GM19025 (cell line): ENCODE results near the gene PMS1.
"Not testable (repeated sequence)": the region's sequence is repeated elsewhere in the genome, so short reads cannot be mapped to it uniquely, and the experiment has no call there.

Experiments used
- ATAC-seq: cut with Tn5 transposase; IDR thresholded peaks from one replicate; pipeline ENCODE4 v1.9.1; 2021; ENCODE audit warnings: mild to moderate bottlenecking, low read depth, moderate library complexity; ENCODE audit not compliant: unreplicated experiment

The PMS1 gene

DNA sequence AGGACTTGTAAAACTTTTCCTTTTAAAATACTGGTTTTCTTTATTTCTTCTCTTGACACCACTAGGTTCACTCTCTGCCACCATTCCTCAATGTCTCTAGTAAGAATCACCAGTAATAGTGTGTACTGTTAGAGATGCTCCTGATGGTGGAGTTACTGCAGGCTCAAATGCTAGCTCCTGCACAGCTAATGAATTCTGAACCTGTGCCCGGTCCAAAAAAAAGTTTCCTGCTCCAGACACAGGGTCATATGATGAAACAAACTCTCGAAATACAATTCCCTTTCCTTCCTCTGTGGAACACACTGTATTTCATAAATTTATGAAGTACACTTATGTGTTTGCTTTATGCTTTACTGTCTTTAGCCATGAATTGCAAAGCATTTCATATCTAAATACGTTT lies 19.2 kb downstream of the PMS1 start:
- no peak for ATAC-seq

DNA sequence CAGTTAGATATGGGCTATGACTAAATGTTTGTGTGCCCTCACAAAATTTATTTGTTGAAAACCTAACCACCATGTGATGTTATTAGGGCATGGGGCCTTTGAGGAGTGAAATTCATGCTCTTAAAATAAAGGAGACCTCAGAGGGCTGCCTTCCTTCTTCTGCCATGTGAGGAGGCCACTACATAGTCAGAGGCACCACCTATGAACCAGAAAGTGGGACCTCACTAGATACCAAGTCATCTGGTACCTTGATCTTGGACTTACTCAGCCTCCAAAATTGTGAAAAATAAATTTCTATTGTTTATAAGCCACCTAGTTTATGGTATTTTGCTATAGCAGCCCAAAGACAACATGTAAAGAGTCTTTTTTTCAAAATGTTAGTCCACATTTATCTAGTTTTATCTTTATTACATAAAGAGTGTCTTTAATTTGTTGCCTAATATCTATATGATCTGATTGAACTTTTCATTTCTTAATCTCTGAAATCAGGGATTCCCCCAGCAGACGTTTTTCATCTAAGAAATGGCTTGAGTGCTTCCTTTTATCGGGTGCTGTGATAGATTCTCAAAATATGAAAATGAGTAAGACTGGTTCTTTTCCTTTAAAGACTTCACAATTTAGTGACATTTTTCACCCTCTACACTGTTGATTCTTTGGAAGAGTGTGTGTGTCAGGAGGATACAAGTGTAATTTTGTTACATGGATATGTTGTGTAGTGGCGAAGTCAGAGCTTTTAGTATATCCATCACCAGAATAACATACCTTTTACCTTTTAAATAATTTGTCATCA lies 34.2 kb downstream of the PMS1 start:
- no peak for ATAC-seq

DNA sequence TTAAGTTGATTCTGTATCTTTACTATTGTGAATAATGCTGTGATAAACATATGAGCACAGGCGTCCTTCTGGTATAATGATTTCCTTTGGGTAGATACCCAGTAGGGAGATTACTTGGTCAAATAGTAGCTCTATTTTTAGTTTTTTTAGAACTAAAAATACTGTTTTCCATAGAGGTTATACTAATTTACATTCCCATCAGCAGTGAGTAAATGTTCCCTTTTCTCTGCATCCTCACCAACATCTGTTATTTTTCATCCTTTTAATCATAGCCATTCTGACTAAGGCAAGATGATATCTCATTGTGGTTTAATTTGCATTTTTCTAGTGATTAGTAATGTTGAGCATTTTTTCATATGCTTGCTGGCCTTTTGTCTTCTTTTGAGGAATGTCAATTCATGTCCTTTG lies 35.1 kb downstream of the PMS1 start:
- ATAC-seq = no peak

DNA sequence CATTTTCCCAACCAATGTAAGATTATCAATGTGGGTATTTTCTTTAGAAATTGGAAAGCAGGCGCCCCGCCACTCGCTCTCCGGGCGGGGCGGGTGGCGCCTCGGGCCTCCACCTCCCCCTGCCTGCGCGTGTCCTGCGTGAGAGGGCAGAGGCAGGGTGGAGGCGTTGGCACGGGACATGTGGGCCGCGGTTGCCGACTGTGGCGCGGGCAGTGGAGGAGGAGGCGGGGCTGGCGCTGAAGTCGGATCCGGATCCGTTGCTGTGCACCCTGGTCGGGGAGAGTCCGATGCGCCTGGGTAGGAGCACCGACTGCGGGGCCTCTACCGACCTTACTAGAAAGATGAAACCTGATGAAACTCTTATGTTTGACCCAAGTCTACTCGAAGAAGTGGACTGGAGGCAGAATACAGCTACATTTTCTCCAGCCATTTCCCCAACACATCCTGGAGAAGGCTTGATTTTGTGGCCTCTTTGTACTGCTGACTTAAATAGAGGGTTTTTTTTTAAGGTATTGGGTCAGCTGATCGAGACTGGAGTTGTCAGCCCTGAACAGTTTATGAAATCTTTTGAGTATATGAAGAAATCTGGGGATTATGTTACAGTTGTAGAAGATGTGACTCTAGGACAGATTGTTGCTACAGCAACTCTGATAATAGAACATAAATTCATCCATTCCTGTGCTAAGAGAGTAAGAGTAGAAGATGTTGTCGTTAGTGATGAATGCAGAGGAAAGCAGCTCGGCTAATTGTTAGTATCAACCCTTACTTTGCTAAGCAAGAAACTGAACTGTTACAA lies 37.9 kb downstream of the PMS1 start:
- ATAC-seq = no peak

DNA sequence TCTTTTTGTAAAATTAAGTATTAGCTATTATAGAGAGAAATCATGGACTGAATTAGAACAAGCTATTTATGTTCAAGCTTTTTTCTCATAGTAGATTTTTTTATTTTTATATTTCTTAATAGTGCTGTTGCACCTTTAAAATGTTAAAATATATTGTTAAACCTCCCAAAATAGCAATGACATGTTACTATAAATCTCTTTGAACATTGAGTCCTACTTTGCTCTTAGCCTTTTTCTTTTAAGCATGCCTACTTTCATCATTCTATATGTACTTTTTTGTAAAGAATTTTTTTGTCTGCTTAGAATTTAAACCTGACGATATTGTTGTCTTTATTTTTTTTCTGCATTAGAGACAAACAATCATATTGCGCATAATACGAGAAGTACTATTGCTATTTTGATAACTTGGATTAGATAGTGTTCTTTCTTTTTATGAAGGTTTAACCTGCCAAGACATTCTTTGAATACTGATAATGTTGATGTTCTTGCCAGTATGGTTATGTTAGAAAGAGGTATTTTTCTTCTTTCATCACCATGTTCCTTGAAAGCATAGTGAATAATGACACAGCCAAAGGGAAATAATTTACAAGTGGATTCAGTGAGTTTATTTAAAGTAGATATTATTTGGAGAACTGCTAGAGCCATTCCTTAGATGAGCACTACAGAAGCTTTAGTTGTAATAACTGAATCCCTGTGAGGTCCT lies 40.6 kb downstream of the PMS1 start:
- no peak for ATAC-seq

DNA sequence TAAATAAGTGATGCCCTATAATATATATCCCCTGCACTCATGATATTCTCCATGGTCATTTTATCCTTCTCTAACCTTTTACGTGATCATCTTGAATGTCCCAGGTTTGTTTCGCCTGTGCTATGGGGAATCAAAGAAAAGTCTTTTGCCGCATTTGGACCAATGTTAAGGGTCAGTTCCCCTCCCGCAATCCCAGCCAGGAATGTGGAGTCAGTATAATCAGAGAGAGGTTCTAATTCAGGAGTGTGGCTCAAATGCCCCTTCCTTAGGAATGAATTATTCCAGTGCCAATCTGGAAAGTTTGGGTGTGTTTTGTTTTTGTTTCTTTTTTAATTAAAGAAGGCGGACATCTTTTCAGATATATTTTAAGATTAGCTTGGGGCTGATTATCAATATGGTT lies 41.8 kb downstream of the PMS1 start:
- ATAC-seq = no peak

DNA sequence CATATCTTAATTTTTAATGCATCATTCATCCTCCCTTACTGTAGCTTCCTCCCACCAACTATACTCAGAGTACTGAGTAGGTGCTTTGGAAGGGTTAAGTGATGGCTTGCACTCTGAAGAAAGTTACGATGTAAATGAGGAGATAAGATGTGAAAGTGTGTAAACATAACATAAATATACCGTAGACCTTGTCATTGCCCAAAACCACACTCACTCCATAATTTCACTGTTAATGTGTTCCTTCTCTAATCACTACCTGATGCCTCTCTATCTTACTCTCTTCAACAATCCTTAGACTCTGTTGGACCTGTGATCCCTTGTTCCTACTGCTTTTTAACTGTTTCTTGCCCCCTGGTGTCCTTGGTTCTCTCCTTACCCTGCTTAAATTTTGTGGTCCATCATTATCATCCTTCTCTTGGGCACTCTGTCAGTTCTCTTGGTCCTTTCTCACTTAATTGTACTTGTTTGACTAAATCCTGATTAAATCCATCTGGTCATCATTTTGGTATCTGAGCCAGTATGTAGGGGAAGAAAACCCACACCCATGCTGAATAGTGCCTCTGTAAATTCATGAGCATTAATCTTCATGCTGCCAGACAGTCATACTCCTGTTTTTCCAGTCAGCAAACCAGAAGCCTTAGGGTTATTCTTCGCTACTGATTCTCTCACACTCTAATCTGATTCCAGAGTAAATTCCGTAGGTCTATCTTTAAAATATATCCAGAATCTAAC lies 45.0 kb downstream of the PMS1 start:
- ATAC-seq = no peak

DNA sequence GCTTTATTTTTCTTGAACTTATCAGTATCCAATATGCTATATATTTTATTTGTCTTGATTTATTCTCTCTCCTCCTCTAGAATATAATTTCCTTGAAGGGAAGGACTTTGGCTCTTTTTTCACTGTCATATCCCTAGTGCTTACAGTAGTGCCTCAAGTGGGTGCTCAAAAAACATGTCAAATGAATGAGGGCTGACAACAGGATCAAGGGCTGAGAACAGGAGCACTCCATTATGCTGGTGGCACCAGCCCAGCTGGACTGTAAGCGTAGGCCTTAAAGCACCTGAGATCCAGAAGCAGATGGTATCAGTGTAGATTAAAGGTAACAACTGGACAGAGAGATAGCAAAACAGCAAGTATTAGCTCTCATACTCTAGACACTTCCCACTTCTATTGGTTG lies 46.3 kb downstream of the PMS1 start:
- ATAC-seq = no peak

DNA sequence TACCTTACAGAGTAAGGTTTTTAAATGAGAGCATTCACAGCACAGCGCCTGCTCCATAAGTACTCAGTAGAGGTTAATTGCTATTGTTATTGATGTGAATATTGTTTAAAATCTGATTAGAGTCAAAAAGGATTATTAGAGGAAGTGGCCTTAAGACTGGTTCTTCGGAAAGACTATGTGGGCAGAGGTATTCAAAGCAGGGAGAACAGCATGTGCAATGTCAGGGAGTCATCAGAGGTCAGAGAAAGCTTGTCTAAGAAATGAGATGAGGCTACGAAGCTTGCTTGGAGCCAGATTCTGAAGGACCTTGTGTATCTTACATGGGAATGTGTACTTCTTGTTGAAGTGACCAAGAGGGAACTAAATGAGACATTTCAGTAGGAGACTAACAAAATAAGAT lies 49.8 kb downstream of the PMS1 start:
- ATAC-seq = no peak

DNA sequence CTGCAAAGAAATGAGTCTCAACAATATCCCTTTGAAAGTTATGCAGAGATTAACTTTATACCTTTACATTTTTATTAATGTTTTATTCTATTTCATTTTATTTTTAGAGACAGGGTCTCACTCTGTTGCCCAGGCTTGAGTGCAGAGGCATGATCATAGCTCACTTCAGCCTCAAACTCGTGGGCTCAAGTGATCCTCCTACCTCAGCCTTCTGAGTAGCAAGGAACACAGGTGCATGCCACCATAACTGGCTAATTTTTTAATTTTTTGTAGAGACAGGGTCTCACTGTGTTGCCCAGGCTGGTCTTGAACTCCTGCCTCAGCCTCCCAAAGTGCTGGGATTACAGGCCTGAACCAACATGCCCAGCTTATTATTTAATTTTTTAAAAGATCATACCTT lies 50.4 kb downstream of the PMS1 start:
- ATAC-seq = not testable (repeated sequence)

DNA sequence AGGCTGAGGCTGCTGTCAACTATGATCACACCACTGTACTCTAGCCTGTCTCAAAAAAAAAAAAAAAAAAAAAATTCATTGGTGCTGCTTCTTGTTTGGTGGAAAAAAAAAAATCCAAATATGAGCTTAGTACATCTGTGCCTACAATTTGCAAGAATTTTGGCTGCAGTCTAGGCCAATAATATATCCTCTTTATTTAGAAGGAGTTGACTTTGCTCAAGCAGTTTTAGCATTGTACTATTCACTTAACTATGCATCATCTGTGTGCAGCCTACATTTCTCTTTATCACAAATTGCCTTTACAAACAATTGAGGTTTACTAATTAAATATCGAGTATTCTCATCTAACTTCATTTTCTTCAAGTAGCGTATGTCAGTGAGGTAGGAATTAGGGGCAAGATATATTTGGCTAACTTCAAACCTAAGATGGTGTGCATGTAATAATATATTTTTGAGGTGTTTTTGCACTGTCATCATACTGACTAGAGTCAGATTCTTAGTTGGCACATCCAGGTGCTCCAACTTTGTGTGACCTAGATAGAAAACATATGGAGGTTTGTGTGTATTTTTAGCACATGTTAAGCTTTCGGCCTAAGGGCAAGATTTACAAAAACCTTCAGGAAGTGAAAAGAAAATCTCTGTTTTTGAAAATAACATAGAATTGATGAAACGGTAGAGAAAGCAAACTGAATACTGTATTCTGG lies 51.8 kb downstream of the PMS1 start:
- ATAC-seq = no peak

DNA sequence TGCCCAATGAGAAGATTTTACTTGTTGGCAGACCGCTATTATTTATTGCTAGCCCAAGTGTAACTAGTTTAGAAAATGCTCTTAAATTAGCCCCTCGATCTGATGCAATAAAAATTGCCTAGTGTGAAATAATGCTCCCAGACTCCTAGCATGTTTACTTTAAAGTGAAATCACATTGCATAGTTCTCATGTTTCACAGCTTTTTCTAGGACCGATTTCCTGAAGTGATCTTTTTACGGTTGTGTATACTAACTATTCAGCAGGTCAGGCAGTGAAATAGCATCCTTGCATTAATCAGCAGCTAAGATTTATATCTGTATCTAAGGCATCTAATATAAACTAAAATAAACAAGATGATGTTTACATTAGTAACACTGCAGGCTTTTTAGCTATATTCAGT lies 52.4 kb downstream of the PMS1 start:
- ATAC-seq = no peak

DNA sequence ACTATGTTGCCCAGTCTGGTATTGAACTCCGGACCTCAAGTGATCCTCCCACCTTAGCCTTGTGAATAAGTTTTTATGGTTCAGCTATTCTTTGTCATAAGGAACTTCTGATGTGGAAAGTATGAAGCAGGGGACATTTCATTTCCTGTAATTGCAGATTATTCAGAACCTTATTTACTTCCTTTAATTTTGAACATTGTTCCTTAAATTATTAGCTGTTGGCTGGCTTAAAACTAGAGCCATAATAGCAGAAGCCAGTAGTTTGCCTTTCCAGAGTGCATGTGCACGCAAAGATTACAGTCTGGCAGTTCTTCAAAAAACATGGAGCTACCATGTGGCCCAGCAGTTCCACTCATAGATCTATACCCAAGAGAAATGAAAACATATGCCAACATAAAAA lies 53.1 kb downstream of the PMS1 start:
- no peak for ATAC-seq

DNA sequence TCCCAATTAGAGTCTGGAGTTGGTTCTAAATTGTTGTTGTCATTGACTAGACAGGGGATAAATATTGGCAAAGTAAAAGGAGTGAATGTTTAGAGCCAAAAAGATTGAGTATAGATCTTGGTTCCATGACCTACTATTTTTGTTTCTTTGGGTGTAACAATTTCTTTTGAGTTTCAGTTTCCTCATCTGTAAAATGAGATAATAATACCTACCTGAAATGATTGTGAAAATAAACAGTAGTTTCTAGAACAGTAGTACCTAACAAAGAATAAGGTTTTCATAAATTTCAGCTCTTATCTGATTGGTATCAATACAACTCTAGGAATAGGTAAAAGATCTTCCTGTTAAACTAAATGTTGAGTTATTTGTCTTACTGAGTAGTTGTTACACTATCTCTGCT lies 56.8 kb downstream of the PMS1 start:
- ATAC-seq = no peak

DNA sequence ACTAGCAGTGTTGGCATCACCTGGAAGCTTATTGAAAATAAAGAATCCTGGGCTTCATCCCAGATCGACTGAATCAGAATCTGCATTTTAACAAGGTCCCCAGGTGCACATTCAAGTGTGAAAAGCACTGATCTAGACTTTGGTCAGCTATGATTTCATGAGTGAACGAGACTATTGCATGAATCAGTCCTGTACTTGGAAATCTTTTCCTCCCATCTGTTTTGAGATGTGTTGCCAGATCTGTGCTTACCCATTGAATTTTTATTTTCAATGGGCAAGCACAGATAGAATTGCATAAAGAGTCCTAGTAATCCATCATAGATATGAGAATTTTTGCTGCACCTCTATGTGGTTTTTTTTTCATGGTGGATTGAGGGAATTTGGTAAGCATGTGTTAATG lies 64.0 kb downstream of the PMS1 start:
- ATAC-seq = no peak

DNA sequence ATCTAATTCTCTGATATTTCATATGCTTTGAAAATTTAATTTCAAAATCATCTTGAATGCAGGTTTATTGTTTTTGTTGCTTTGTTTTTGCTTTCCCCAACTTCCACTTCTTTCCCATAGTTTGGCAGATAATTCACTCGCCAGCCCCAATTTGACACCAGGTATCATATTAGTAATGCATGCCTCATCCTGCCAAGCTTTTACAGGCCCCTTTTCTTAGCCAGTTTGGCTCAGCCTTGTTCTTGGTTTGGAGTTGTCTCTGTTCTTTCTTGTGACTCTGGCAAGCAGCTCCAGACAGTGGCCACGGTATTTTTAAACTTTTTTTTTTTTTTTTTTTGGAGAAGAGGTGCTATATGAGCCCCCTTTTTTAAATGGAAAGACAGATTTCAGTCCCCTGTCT lies 65.3 kb downstream of the PMS1 start:
- ATAC-seq = no peak

DNA sequence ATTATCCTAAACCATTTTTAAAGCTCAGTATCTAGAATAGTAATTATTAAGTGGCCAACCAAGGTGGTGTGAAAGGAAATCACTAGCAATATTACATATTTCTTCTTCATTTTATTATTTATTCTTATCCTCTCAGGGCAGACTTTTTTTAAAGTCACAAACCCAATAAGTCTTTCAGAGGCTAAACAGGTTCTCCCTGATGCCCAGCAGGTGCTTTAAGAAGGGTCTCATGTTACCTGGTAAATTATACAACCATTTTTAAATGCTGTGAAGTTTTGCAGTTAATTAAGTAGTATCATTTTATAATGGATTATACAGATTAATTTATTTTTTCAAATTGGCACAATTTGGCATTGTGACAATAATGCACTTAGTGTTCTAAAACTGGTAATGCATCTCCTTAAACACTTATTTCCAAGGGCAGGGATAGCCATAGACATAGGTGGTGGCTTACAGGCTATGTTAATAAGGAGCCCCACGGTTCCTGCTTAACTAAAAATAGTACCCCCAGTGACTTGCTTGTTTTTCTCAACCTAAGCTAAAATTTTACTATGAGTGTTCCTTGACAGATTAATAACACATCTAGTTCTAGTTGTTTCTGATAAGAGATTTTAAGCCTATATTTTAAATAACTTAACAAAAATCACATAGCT lies 67.0 kb downstream of the PMS1 start:
- ATAC-seq = no peak

DNA sequence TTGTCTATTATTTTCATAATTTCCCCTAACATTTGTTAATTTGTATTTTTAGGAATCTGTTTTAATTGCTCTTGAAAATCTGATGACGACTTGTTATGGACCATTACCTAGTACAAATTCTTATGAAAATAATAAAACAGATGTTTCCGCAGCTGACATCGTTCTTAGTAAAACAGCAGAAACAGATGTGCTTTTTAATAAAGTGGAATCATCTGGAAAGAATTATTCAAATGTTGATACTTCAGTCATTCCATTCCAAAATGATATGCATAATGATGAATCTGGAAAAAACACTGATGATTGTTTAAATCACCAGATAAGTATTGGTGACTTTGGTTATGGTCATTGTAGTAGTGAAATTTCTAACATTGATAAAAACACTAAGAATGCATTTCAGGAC lies 69.9 kb downstream of the PMS1 start:
- ATAC-seq = no peak

DNA sequence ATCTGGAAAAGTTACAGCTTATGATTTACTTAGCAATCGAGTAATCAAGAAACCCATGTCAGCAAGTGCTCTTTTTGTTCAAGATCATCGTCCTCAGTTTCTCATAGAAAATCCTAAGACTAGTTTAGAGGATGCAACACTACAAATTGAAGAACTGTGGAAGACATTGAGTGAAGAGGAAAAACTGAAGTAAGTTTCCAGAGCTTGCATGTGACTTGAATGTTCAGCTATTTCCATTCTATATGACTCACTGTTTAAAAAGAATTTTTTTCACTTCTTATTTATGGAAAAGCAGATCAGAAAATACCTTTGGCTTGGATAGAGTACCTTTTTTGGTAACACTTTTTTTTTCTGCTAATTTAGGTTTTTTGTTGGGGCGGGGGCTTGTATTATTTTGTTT lies 70.7 kb downstream of the PMS1 start:
- no peak for ATAC-seq

DNA sequence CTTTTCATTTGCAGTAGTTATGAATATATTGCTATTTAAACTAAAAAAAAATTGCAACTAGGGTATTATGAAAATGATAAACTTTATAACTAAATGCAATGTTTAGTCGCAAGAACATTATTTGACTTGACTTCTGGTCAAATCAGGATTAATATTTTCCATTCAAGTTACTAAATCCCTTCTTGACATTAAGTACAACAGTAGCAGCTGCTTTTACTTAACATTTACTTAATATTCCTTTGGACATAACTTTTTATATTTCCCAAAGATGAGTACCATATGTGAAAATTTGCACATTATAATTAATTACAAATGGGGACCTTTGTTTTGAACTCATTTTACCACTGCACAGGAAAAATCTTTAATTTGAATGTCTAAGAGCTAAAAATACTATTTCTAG lies 74.0 kb downstream of the PMS1 start:
- no peak for ATAC-seq
